OCI-LY1 (cell line): ENCODE data around the gene ABR.

Experiments used
- H2AFZ ChIP-seq: fragments of 200-600 bp; sonication (generic), shearing (Covaris generic); 2 replicates; pipeline ENCODE4 v1.6.0; 2014; ENCODE audit warnings: antibody characterized with exemption, mild to moderate bottlenecking, low read length
- H3F3A ChIP-seq: fragments of 200-600 bp; sonication (generic), shearing (Covaris generic); 2 replicates; pipeline ENCODE4 v1.6.0; 2014; ENCODE audit warnings: mild to moderate bottlenecking, antibody characterized with exemption, low read length, moderate library complexity; ENCODE audit not compliant: insufficient read depth
- H3K27ac ChIP-seq: fragments of 200-600 bp; sonication (generic); 2 replicates; pipeline ENCODE4 v1.5.1; 2014; ENCODE audit warnings: low read length, mixed run types, mild to moderate bottlenecking, low read depth; ENCODE audit not compliant: poor library complexity, severe bottlenecking
- H3K27me3 ChIP-seq: fragments of 200-600 bp; sonication (generic); 2 replicates; pipeline ENCODE4 v1.6.0; 2014; ENCODE audit warnings: antibody characterized with exemption, mild to moderate bottlenecking, low read length, moderate library complexity; ENCODE audit not compliant: insufficient read depth
- H3K36me3 ChIP-seq: fragments of 200-600 bp; sonication (generic); 2 replicates; pipeline ENCODE4 v1.6.1; 2014; ENCODE audit warnings: mild to moderate bottlenecking, antibody characterized with exemption, low read length, moderate library complexity, mixed read lengths; ENCODE audit not compliant: insufficient read depth
- H3K4me1 ChIP-seq: fragments of 200-600 bp; sonication (generic); 2 replicates; pipeline ENCODE4 v1.5.1; 2014; ENCODE audit warnings: mild to moderate bottlenecking, low read length, moderate library complexity; ENCODE audit not compliant: insufficient read depth, severe bottlenecking
- H3K4me2 ChIP-seq: fragments of 200-600 bp; sonication (generic), shearing (Covaris generic); 2 replicates; pipeline ENCODE4 v1.6.1; 2014; ENCODE audit warnings: low read length
- H3K4me3 ChIP-seq: fragments of 200-600 bp; sonication (generic); 2 replicates; pipeline ENCODE4 v1.5.1; 2014; ENCODE audit warnings: low read length, low read depth, mild to moderate bottlenecking, mixed read lengths; ENCODE audit not compliant: poor library complexity, severe bottlenecking
- H3K79me2 ChIP-seq: fragments of 200-600 bp; shearing (Covaris generic); 2 replicates; pipeline ENCODE4 v1.6.1; 2016; ENCODE audit warnings: mixed run types, low read length, mixed read lengths; ENCODE audit not compliant: insufficient read depth
- H3K9ac ChIP-seq: fragments of 200-600 bp; sonication (generic), shearing (Covaris generic); 2 replicates; pipeline ENCODE4 v1.6.1; 2014; ENCODE audit warnings: mild to moderate bottlenecking, low read length, mixed read lengths
- H3K9me2 ChIP-seq: fragments of 200-600 bp; sonication (generic), shearing (Covaris generic); 2 replicates; pipeline ENCODE4 v1.6.1; 2014; ENCODE audit warnings: low read depth, mild to moderate bottlenecking, low read length, mixed read lengths
- H3K9me3 ChIP-seq: fragments of 200-600 bp; shearing (Covaris generic); 2 replicates; pipeline ENCODE4 v1.6.1; 2014; ENCODE audit warnings: low read length, mixed read lengths
- H4K20me1 ChIP-seq: fragments of 200-600 bp; sonication (generic), shearing (Covaris generic); 2 replicates; pipeline ENCODE4 v1.6.0; 2016; ENCODE audit warnings: mild to moderate bottlenecking, low read length; ENCODE audit not compliant: insufficient read depth
- CTCF ChIP-seq: fragments of 200-600 bp; sonication (generic), shearing (Covaris generic); IDR thresholded peaks from 2 replicates; pipeline ENCODE4 v1.5.1; 2017; ENCODE audit warnings: mild to moderate bottlenecking, antibody characterized with exemption, low read length, moderate library complexity, mixed read lengths
- EZH2 ChIP-seq: fragments of 200-600 bp; sonication (generic), shearing (Covaris generic); IDR thresholded peaks from 2 replicates; pipeline ENCODE4 v1.8.0; 2017; ENCODE audit warnings: borderline replicate concordance, mixed run types, mild to moderate bottlenecking, antibody characterized with exemption, low read length, moderate library complexity, mixed read lengths

Gene ABR

GRCh38 chr17:1096215-1096614, 83.6 kb downstream of the ABR start:
- Histone ChIP-seq H3K27ac (no peak overlapping the region), H3K4me3 (no peak overlapping the region), H3K4me1 (no peaks in the 10 kb centered on the region), H3K9me3 (no peaks in the 10 kb centered on the region), H3K4me2 (no peak overlapping the region), H4K20me1 (no peaks in the 10 kb centered on the region), H3K27me3 (no peaks in the 10 kb centered on the region), H3K79me2 (no peaks in the 10 kb centered on the region), H3K9me2 (no peaks in the 10 kb centered on the region), H3K36me3 (peaks cover 25% of the 10 kb centered on the region), H2AFZ (no peak overlapping the region), H3K9ac (no peak overlapping the region), H3F3A (no peaks in the 10 kb centered on the region)
- TF ChIP-seq EZH2 (no peak), CTCF (no peak)

- Histone ChIP-seq H3K27ac (no peak overlapping the region), H2AFZ (no peak overlapping the region), H3K9me3 (no peaks in the 10 kb centered on the region), H3K4me1 (no peaks in the 10 kb centered on the region), H3K79me2 (no peaks in the 10 kb centered on the region), H3K9ac (no peak overlapping the region), H3K27me3 (no peaks in the 10 kb centered on the region), H3K9me2 (no peaks in the 10 kb centered on the region), H3F3A (no peaks in the 10 kb centered on the region), H3K4me3 (no peak overlapping the region), H4K20me1 (no peaks in the 10 kb centered on the region), H3K36me3 (peaks cover 26% of the 10 kb centered on the region), H3K4me2 (no peak overlapping the region)
- TF ChIP-seq EZH2 (no peak), CTCF (no peak)
Observed at GRCh38 chr17:1095853-1096173, 84.0 kb downstream of the ABR start.

- H2AFZ ChIP-seq = no peak overlapping the region
- no peak overlapping the region for H3K4me2 ChIP-seq
- H3K27ac ChIP-seq = no peak overlapping the region
- H3F3A ChIP-seq = no peaks in the 10 kb centered on the region
- no peak overlapping the region for H3K9ac ChIP-seq
- TF ChIP-seq CTCF (no peak), EZH2 (no peak)
- H3K4me1 ChIP-seq = no peaks in the 10 kb centered on the region
- H3K27me3 ChIP-seq = no peaks in the 10 kb centered on the region
- H3K4me3 ChIP-seq = no peak overlapping the region
- H3K79me2 ChIP-seq = no peaks in the 10 kb centered on the region
- peaks cover 23% of the 10 kb centered on the region for H3K36me3 ChIP-seq
- no peaks in the 10 kb centered on the region for H4K20me1 ChIP-seq
- H3K9me2 ChIP-seq = no peaks in the 10 kb centered on the region
- no peaks in the 10 kb centered on the region for H3K9me3 ChIP-seq
Observed at GRCh38 chr17:1095090-1095852, 84.5 kb downstream of the ABR start.
